Cardiac septum (tissue), 1 donor: Measurements from ENCODE around the gene IL32. TPM values are rescaled to one million over a fixed set of nuclear protein-coding genes. Genes with fewer than 3 reads are reported as not detected.

Source experiments
- DNase-seq: peaks from one replicate; pipeline ENCODE4 v3.0.0-alpha.2; 2020; ENCODE audit warnings: low spot score
- intact Hi-C: fragments of 100-400 bp; cut with DNase I; formaldehyde crosslinking; loops from one replicate; pipeline ENCODE4 v1.14.0; 2022
- total RNA-seq: library from RNA; stranded (reverse); fragmentation: NEBNext Ultra II Directional; extraction: Animal tissue kit (Norgen Biotek cat#: 25700); gene quantifications from one replicate; pipeline ENCODE4 v1.2.1, GENCODE V29; 2021
- donor health status: DM: no; HTN: no; CAD: no.

The IL32 gene
- total RNA-seq, 1 donor from 2014 or later, result 32.3 TPM

GRCh38 chr16:3099732-3100499 is 34.5 kb downstream of the IL32 start:
- intact Hi-C loops, result loop anchor here (5.0 kb wide), 1 partner anchor 38 kb away; no protein-coding TSS in a partner anchor
- DNase-seq, result peak; percentile 96

GRCh38 chr16:3101018-3101840 is 35.8 kb downstream of the IL32 start:
- no peak for DNase-seq

GRCh38 chr16:3101841-3102470 is 36.5 kb downstream of the IL32 start:
- intact Hi-C loops, result no loop called here
- DNase-seq, result peak; percentile 80

More at GRCh38 chr16:3101018-3101840, 35.8 kb downstream of the IL32 start:
- intact Hi-C loops, result no loop called here

- intact Hi-C loops, result no loop called here
- DNase-seq, result peak; percentile 96
Observed at GRCh38 chr16:3106205-3106928, 40.9 kb downstream of the IL32 start.

GRCh38 chr16:3112058-3112880 is 46.8 kb downstream of the IL32 start, which contains the start of gene ZNF205:
TSS of gene ZNF205 (plus strand) at chr16:3112586. CDS start at chr16:3113431, 845 bp downstream.
- intact Hi-C loops, result no loop called here

GRCh38 chr16:3112881-3113574 is 47.6 kb downstream of the IL32 start:
- no peak for DNase-seq
- intact Hi-C loops, result no loop called here

More at GRCh38 chr16:3112058-3112880, 46.8 kb downstream of the IL32 start, which contains the start of gene ZNF205:
- DNase-seq, result no peak

- DNase-seq, result no peak
- intact Hi-C loops, result no loop called here
Observed at GRCh38 chr16:3113765-3114479, 48.5 kb downstream of the IL32 start.

- intact Hi-C loops, result no loop called here
Observed at GRCh38 chr16:3115003-3115402, 49.6 kb downstream of the IL32 start.

GRCh38 chr16:3115561-3115960 is 50.1 kb downstream of the IL32 start:
- no peak for DNase-seq
- intact Hi-C loops, result no loop called here

More at GRCh38 chr16:3115003-3115402, 49.6 kb downstream of the IL32 start:
- no peak for DNase-seq

- no peak for DNase-seq
- intact Hi-C loops, result no loop called here
Observed at GRCh38 chr16:3118204-3118790, 52.9 kb downstream of the IL32 start.

GRCh38 chr16:3118846-3119245 is 53.4 kb downstream of the IL32 start:
- DNase-seq, result no peak
- intact Hi-C loops, result no loop called here

Other genes starting within 250 kb of the IL32 start
- not detected for gene PRSS21, start 248.4 kb upstream of the IL32 start, total RNA-seq
- not detected for gene ZG16B, start 235.3 kb upstream of the IL32 start, total RNA-seq
- not detected for gene PRSS22, start 207.5 kb upstream of the IL32 start, total RNA-seq
- gene FLYWCH2, start 182.4 kb upstream of the IL32 start, total RNA-seq, result 20.8 TPM
- 43.5 TPM for gene FLYWCH1, start 153.7 kb upstream of the IL32 start, total RNA-seq
- not detected for gene KREMEN2, start 101.4 kb upstream of the IL32 start, total RNA-seq
- gene PAQR4, start 96.3 kb upstream of the IL32 start, total RNA-seq, result 10.9 TPM
- 1.8 TPM for gene PKMYT1, start 85.2 kb upstream of the IL32 start, total RNA-seq
- gene CLDN9, start 52.7 kb upstream of the IL32 start, total RNA-seq, result 2.3 TPM
- gene CLDN6, start 47.5 kb upstream of the IL32 start, total RNA-seq, result 0.16 TPM
- 229 TPM for gene TNFRSF12A, start 45.3 kb upstream of the IL32 start, total RNA-seq
- gene HCFC1R1, start 41.7 kb upstream of the IL32 start, total RNA-seq, result 41.3 TPM
- 13.9 TPM for gene THOC6, start 41.6 kb upstream of the IL32 start, total RNA-seq
- not detected for gene BICDL2, start 28.7 kb upstream of the IL32 start, total RNA-seq
- 3.0 TPM for gene MMP25, start 19.1 kb upstream of the IL32 start, total RNA-seq
- not detected for gene ZSCAN10, start 33.7 kb downstream of the IL32 start, total RNA-seq
- gene ZNF205, start 46.9 kb downstream of the IL32 start, total RNA-seq, result 6.5 TPM
- gene ZNF213, start 69.4 kb downstream of the IL32 start, total RNA-seq, result 7.5 TPM
- not detected for gene OR1F1, start 122.6 kb downstream of the IL32 start, total RNA-seq
- gene ZNF200, start 169.5 kb downstream of the IL32 start, total RNA-seq, result 5.3 TPM
- 1.00 TPM for gene MEFV, start 191.0 kb downstream of the IL32 start, total RNA-seq
- gene ZNF263, start 217.9 kb downstream of the IL32 start, total RNA-seq, result 11.3 TPM
- gene TIGD7, start 239.8 kb downstream of the IL32 start, total RNA-seq, result 8.2 TPM
- 21.3 TPM for gene ZNF75A, start 239.9 kb downstream of the IL32 start, total RNA-seq